ENCODE measurements around the gene CCDC174. TPM values are rescaled to one million over a fixed set of nuclear protein-coding genes. Genes with fewer than 3 reads are reported as not detected.

CCDC174 gene
- total and polyA plus RNA-seq, 2 of the 4 experiments (the other 2 are of a cell fraction) = 5.9 to 9.6 TPM

DNA sequence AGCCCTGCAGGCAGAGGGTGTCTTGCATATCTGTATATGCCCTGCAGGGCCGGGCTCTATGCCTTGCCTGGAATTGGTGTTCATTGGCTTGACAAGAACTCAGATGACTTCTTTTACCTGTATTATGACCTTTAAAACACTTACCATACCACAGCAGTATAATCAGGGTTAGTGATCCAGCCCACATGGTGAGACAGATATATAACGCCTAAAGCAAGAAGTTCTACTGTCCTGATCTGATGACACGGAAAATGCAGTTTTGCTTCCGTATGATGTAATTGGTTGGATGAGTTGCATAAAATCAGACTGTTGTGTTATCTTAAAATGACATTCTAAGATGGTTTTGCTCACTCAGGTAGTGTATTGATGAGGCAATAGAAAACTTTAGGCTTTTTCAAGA is 9.4 kb downstream of the CCDC174 start:
- H2AK9ac ChIP-seq (replicated peaks; ENCODE audit: low read depth, low read length, poor library complexity) = no peak overlapping the region
- no peak overlapping the region for H3K14ac ChIP-seq (replicated peaks; ENCODE audit: low read depth, low read length)
- peaks cover 0 to 3% of the 10 kb centered on the region in 2 experiments; a peak in 1 of 4 replicates for H3K79me1 ChIP-seq (ENCODE audit: low read depth in 1 of 2, low read length in 2 of 2)
- H3K4me1 ChIP-seq (ENCODE audit: control insufficient read depth, insufficient read depth, low read length) = no peaks in the 10 kb centered on the region
- in situ Hi-C loops (cut with MboI; ENCODE audit: low sequenced_read_pairs) = loop anchor here (25.0 kb wide), 1 partner anchor 376 kb away; no protein-coding TSS in a partner anchor
- no peak overlapping the region for H3K4me2 ChIP-seq (ENCODE audit: low read depth, low read length)
- WGBS, 2 experiments (ENCODE audit: extremely low coverage in 2 of 2, insufficient read length in 1 of 2) = 100% methylated on average over 3 of the region's 4 CpGs; no CpG with 5 or more reads in 1 of the 2 experiments
- no peaks in the 10 kb centered on the region for H3K9me3 ChIP-seq (ENCODE audit: control insufficient read depth, insufficient read depth, low read length)
- H4K20me1 ChIP-seq (ENCODE audit: insufficient read depth, low read length) = no peaks in the 10 kb centered on the region
- H3K9me1 ChIP-seq (ENCODE audit: insufficient read depth, low read length) = no peaks in the 10 kb centered on the region
- H2AFZ ChIP-seq (replicated peaks; ENCODE audit: low read length, poor library complexity) = no peak overlapping the region
- H3K9ac ChIP-seq (ENCODE audit: low read depth, low read length) = no peak overlapping the region
- no peak overlapping the region for H3K23ac ChIP-seq (ENCODE audit: low read depth, low read length)
- no peak for TF ChIP-seq CHD1 (IDR thresholded peaks at IDR 0.05; ENCODE audit: low read depth, low read length)
- no peak for TF ChIP-seq ELK1 (IDR thresholded peaks at IDR 0.05; ENCODE audit: borderline replicate concordance, low read depth, low read length)
- TF ChIP-seq BHLHE40 (IDR thresholded peaks at IDR 0.05; ENCODE audit: low read depth, low read length) = no peak
- no peak for TF ChIP-seq MXI1 (IDR thresholded peaks at IDR 0.05; ENCODE audit: borderline replicate concordance, low read depth, low read length)
- TF ChIP-seq USF2 (IDR thresholded peaks at IDR 0.05; ENCODE audit: low read depth, low read length) = no peak
- no peak for TF ChIP-seq NFE2L2 (IDR thresholded peaks at IDR 0.05; ENCODE audit: low read depth, low read length)
- TF ChIP-seq RAD21 (IDR thresholded peaks at IDR 0.05; ENCODE audit: low read length) = no peak
- no peak for TF ChIP-seq CEBPB (IDR thresholded peaks at IDR 0.05; ENCODE audit: low read depth, low read length)
- no peak for TF ChIP-seq MAZ (IDR thresholded peaks at IDR 0.05; ENCODE audit: borderline replicate concordance, low read depth, low read length)
- TF ChIP-seq RFX5 (IDR thresholded peaks at IDR 0.05; ENCODE audit: low read depth, low read length) = no peak
- no peak for TF ChIP-seq MAFK (IDR thresholded peaks at IDR 0.05; ENCODE audit: low read depth, low read length)
- no peak for TF ChIP-seq FOS (IDR thresholded peaks at IDR 0.05; ENCODE audit: low read depth, low read length)
- no peak for TF ChIP-seq SMC3 (IDR thresholded peaks at IDR 0.05; ENCODE audit: low read depth, low read length)
- TF ChIP-seq RCOR1 (IDR thresholded peaks at IDR 0.05; ENCODE audit: insufficient replicate concordance, low read length) = no peak
- TF ChIP-seq, protein P1, sequence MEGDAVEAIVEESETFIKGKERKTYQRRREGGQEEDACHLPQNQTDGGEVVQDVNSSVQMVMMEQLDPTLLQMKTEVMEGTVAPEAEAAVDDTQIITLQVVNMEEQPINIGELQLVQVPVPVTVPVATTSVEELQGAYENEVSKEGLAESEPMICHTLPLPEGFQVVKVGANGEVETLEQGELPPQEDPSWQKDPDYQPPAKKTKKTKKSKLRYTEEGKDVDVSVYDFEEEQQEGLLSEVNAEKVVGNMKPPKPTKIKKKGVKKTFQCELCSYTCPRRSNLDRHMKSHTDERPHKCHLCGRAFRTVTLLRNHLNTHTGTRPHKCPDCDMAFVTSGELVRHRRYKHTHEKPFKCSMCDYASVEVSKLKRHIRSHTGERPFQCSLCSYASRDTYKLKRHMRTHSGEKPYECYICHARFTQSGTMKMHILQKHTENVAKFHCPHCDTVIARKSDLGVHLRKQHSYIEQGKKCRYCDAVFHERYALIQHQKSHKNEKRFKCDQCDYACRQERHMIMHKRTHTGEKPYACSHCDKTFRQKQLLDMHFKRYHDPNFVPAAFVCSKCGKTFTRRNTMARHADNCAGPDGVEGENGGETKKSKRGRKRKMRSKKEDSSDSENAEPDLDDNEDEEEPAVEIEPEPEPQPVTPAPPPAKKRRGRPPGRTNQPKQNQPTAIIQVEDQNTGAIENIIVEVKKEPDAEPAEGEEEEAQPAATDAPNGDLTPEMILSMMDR (conservative IDR thresholded peaks at IDR 0.05; ENCODE audit: low read depth, low read length) = no peak
- TF ChIP-seq POLR2A (IDR thresholded peaks at IDR 0.05; ENCODE audit: low read depth, low read length) = no peak
- H3K4me3 ChIP-seq (ENCODE audit: insufficient read depth, low read depth, low read length) = no peak overlapping the region
- no peak overlapping the region for H4K8ac ChIP-seq (ENCODE audit: low read depth in 2 of 2, low read length in 2 of 2)
- POLR2A ChIA-PET (ENCODE audit: unreplicated experiment) = no interaction called here
- H2BK5ac ChIP-seq (ENCODE audit: low read depth, low read length, poor library complexity, severe bottlenecking) = no peak overlapping the region
- no peak overlapping the region for H2BK20ac ChIP-seq (ENCODE audit: low read depth, low read length)
- H4K91ac ChIP-seq (ENCODE audit: insufficient read depth, low read depth, low read length) = no peak overlapping the region
- BruUV-seq (replicated peaks) = no TSS peak
- CTCF ChIA-PET = interaction anchor here (0.5 kb wide), 1 partner anchor 377 kb away, joined by 3 read pairs; no protein-coding TSS in a partner anchor
- no peak overlapping the region for H4K5ac ChIP-seq (ENCODE audit: low read depth, low read length)
- no peak overlapping the region for H2BK15ac ChIP-seq (ENCODE audit: low read depth, low read length)
- intact Hi-C loops (cut with micrococcal nuclease) = no loop called here
- H2BK120ac ChIP-seq (ENCODE audit: low read depth, low read length) = no peak overlapping the region
- H3K27me3 ChIP-seq (ENCODE audit: control insufficient read depth, insufficient read depth, low read length) = no peaks in the 10 kb centered on the region
- no peak overlapping the region for H3K56ac ChIP-seq (ENCODE audit: extremely low read depth, insufficient read depth, low read length)
- H3K4ac ChIP-seq (ENCODE audit: low read depth, low read length) = no peak overlapping the region
- dilution Hi-C loops (cut with HindIII; ENCODE audit: low sequenced_read_pairs, unreplicated experiment) = no loop called here
- ATAC-seq (ENCODE audit: low read depth) (no peak), DNase-seq (no peak)
- H3K27ac ChIP-seq (ENCODE audit: insufficient read depth, low read length) = no peak overlapping the region
- no peak overlapping the region for H3K18ac ChIP-seq (ENCODE audit: low read depth, low read length)
- no peak overlapping the region for H2AK5ac ChIP-seq (ENCODE audit: low read depth, low read length)
- H3K36me3 ChIP-seq (ENCODE audit: control insufficient read depth, insufficient read depth, low read length) = peaks cover 54% of the 10 kb centered on the region

Measured in IMR-90 (cell line).